AG04449 (cell line): ENCODE measurements around the gene LMNTD1.

Source experiments
- CTCF ChIA-PET: fragments of 350-600 bp; formaldehyde crosslinking; extraction: SDS; loops from one replicate; lab custom pipeline; 2021; ENCODE audit warnings: antibody characterized with exemption; lab: Yijun Ruan, JAX
- POLR2A ChIA-PET: fragments of 400-600, 350-600 bp; formaldehyde crosslinking; extraction: SDS; loops from one replicate; lab custom pipeline; 2020; ENCODE audit warnings: antibody characterized with exemption, inconsistent platforms; lab: Yijun Ruan, JAX
- DNase-seq: peaks from one replicate; pipeline ENCODE4 v3.0.0-alpha.2; 2010; ENCODE audit warnings: low read depth, low spot score
- H3K4me3 ChIP-seq: 2 replicates; pipeline ENCODE4 v1.5.1; 2011; ENCODE audit warnings: low read depth, mild to moderate bottlenecking, control low read depth, low read length
- TF ChIP-seq, protein P1 (sequence below): IDR thresholded peaks from one replicate; pipeline ENCODE4 v1.5.1; 2011; ENCODE audit warnings: mild to moderate bottlenecking, moderate library complexity, low read length, control low read depth, inconsistent platforms; ENCODE audit not compliant: insufficient read depth; ENCODE audit errors: missing control alignments

LMNTD1 gene

DNA sequence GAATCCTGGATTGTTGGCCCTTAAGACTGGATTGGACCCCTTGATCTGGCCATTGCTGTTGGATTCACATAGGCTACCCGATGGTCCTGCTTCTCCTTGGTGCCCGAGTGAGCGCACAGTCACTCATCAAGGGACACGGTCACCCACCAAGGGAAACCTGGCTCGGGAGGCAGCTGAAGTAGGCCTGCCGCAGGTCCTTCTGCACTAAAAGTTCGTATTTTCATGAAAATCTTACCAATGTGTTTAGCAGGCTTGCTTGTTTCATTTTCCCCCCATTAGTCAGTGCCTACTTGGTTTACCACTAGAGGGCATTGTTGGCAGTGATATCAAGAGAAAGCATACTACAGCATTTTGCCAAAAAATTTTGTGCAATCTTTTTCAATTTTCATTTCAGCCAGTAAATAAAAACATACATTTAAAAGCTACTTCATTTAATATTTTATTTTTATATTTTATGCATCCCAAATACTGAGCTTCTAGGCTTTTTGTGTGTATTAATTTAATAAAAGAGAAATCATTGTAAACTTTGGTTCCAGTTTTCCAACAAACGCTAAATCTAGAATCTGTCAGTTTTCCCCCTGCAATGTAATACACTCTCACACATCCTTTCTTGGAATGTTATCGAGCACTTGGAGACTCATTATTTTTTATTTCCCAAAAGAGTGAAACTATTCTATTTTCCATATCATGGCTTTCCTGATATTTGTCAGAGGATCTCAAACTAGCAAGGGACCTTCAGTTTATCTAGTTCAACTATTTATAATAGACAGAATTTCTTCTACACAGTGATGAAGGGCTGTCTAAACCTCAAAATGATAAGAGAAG, 116.7 kb downstream of the LMNTD1 start:
- CTCF ChIA-PET = interaction anchor here (0.6 to 2.6 kb wide), 83 partner anchors 9 to 1301 kb away, joined by 3 to 18 read pairs (median 4); partner anchors contain the start of gene RASSF8
- no peak for DNase-seq
- TF ChIP-seq, protein P1, sequence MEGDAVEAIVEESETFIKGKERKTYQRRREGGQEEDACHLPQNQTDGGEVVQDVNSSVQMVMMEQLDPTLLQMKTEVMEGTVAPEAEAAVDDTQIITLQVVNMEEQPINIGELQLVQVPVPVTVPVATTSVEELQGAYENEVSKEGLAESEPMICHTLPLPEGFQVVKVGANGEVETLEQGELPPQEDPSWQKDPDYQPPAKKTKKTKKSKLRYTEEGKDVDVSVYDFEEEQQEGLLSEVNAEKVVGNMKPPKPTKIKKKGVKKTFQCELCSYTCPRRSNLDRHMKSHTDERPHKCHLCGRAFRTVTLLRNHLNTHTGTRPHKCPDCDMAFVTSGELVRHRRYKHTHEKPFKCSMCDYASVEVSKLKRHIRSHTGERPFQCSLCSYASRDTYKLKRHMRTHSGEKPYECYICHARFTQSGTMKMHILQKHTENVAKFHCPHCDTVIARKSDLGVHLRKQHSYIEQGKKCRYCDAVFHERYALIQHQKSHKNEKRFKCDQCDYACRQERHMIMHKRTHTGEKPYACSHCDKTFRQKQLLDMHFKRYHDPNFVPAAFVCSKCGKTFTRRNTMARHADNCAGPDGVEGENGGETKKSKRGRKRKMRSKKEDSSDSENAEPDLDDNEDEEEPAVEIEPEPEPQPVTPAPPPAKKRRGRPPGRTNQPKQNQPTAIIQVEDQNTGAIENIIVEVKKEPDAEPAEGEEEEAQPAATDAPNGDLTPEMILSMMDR = peak; percentile 73
- POLR2A ChIA-PET = no interaction called here
- peak overlapping the region; percentile 23; the same call in 1 of the 2 replicates for H3K4me3 ChIP-seq

DNA sequence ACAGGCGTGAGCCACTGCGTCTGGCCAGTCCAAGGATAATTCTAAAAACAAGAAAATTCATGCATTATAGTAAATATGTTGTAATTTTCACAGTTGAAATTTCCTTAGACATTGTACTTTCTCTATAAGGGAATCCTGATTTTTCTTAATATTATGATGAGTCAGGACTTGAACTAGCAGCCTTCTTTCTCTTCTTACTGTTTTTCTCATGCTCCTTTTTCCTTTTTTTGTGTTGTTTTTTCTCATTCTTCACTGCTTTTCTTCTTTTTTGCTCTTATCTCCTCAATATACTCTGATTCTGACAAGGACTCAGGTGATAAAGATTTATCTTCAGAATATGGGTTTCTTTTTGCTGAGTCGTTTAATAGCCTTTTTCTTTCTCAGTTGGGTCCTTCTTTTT, 117.7 kb downstream of the LMNTD1 start:
- POLR2A ChIA-PET = no interaction called here
- CTCF ChIA-PET = interaction anchor here (0.6 to 2.6 kb wide), 42 partner anchors 10 to 685 kb away, joined by 3 to 18 read pairs (median 4); partner anchors contain the start of gene RASSF8

DNA sequence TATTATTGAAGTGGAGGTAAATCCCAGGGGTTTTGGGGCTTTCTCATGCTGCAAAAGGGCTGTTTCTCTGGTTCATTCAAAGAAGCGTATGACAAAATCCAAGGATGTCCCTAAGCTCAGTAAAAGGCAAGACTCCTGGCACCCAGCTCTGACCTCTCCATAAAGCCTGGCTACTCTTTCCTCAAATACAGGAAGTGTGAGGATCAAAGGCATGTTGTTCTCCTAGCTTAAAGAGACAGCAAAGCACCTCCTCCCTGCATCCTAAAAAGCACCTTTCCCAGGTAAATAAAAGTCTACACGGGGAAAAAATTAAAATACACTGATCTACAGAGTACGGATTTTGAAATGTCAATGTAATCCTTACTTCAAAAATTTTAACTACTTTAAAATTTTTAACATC, 118.6 kb downstream of the LMNTD1 start:
- H3K4me3 ChIP-seq = no peak overlapping the region

More for the DNA sequence above, 117.7 kb downstream of the LMNTD1 start:
- DNase-seq = no peak
- TF ChIP-seq, protein P1 = no peak
- no peak overlapping the region for H3K4me3 ChIP-seq

DNA sequence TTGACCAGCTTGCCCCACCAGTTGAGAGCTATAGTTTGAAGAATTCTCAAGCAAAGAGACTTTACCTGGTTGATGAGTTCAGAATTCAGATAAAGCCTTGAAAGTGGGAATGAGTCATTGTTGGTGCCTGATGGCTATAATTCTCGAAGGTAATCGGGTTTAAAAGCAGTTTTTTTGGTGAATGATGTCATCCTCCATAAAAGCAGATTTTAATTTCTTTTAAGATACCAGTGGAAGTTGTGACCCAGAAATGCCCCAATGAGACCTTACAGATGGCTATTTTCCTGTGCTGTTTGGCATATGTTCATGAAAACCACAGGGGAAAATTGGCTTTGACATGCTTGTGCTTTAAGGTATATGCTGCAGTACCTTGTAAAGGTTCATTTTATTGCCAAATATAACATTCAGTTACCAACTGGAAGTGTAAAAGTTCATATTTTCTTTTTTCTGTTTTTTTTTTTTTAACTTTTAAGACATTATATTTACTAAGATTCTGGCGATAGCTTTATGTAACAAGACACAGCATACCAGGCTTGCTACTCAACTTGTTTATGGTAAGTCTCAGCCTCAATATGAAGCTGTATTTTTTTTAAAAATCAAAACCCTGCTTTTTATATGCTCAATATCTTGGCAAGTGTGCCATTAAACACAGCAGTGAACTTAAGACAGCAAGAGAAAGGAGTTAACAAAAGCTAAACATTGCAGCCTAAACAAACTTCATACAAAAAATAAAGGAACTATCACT, 119.3 kb downstream of the LMNTD1 start:
- TF ChIP-seq, protein P1 = no peak
- POLR2A ChIA-PET = interaction anchor here (0.6 kb wide), 2 partner anchors 10 to 564 kb away, joined by 3 read pairs; no protein-coding TSS in a partner anchor
- CTCF ChIA-PET = interaction anchor here (0.8 to 2.1 kb wide), 7 partner anchors 9 to 622 kb away, joined by 3 to 6 read pairs (median 3); no protein-coding TSS in a partner anchor

More for the DNA sequence above, 118.6 kb downstream of the LMNTD1 start:
- ChIA-PET CTCF (interaction anchor here (0.8 to 2.6 kb wide), 6 partner anchors 9 to 621 kb away, joined by 3 to 15 read pairs (median 3); no protein-coding TSS in a partner anchor), POLR2A (interaction anchor here (0.6 kb wide), 1 partner anchor 9 kb away, joined by 3 read pairs; no protein-coding TSS in a partner anchor)
- no peak for DNase-seq
- TF ChIP-seq, protein P1 = no peak

DNA sequence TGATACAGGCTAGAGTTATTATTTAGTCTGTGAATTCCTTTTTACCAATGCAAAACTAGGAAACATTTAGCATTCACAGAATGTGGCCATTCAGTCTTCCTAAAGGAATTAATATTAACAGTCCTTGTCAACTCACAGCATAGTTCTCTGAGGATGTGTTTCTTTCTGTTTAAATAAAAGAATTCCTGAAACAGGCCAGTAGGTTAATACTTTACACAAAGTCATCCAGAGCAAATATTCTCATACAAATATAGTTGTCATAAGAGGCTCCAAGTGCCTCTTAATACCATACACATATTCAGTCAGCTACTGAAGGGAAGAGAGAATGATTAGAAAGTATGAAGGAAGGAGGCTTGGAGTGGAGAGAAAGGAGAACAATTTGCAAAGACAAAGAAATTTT, 120.1 kb downstream of the LMNTD1 start:
- POLR2A ChIA-PET = interaction anchor here (0.6 kb wide), 1 partner anchor 565 kb away, joined by 3 read pairs; no protein-coding TSS in a partner anchor
- DNase-seq = no peak
- H3K4me3 ChIP-seq = no peak overlapping the region
- TF ChIP-seq, protein P1 = no peak
- CTCF ChIA-PET = interaction anchor here (1.0 to 2.1 kb wide), 4 partner anchors 9 to 623 kb away, joined by 3 to 6 read pairs (median 4); no protein-coding TSS in a partner anchor

More for the DNA sequence above, 119.3 kb downstream of the LMNTD1 start:
- no peak overlapping the region for H3K4me3 ChIP-seq
- DNase-seq = no peak
